Stimulated activated naive B cell treated with anti-CD40 and anti-IgM and Interleukin-4, amounts not matched to agents 10 μg/mL and 1 μg/mL and 100 μg/mL, for 72 hours (primary cell): ENCODE results near the gene PROK1.

Experiments used
- ATAC-seq, 2 donors: fragments of 150-1000 bp; cut with Tn5 transposase; replicated peaks; 2 replicates each; pipeline ENCODE4 v1.10.0; 2021; ENCODE audit warnings: moderate library complexity in 1 of 2
- DNase-seq: peaks from one replicate; pipeline ENCODE4 v3.0.0; 2021
- H3K27ac Mint-ChIP-seq: one replicate; pipeline ENCODE4 v1.8.0; 2022; ENCODE audit warnings: mild to moderate bottlenecking, mixed read lengths
- H3K27me3 Mint-ChIP-seq, 2 donors: one replicate each; pipeline ENCODE4 v1.8.0; 2022; ENCODE audit warnings: mixed read lengths in 2 of 2
- H3K36me3 Mint-ChIP-seq, 2 donors: one replicate each; pipeline ENCODE4 v1.8.0; 2022; ENCODE audit warnings: mixed read lengths in 2 of 2, mild to moderate bottlenecking in 1 of 2
- H3K4me1 Mint-ChIP-seq, 2 donors: one replicate each; pipeline ENCODE4 v1.8.0; 2022; ENCODE audit warnings: mixed read lengths in 2 of 2, mild to moderate bottlenecking in 1 of 2
- H3K4me3 Mint-ChIP-seq, 2 donors: one replicate each; pipeline ENCODE4 v1.8.0; 2022; ENCODE audit warnings: mild to moderate bottlenecking in 2 of 2, mixed read lengths in 2 of 2, moderate library complexity in 1 of 2
- H3K9me3 Mint-ChIP-seq, 2 donors: one replicate each; pipeline ENCODE4 v1.8.0; 2022; ENCODE audit warnings: mixed read lengths in 2 of 2, mild to moderate bottlenecking in 1 of 2

PROK1 gene

DNA sequence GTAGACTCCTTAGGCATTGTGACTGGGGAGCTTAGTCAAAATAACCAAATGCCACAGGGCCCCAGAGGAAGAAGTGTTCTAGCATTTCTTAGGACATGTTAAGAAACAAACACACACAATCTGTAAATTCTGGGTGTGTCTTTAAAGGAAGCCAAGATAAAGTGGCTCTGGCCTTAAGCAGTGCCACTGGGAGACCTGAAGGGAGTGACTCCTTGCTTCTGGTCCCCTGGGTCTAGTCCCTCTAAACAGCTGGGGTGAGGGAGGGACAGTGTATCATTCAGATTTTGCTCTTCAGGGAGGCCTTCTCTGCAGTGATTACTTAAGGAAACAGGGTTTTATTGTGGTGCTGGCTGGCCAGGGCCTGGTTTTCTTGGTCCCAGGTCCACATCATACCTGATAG is 9.1 kb upstream of the PROK1 start:
- DNase-seq = no peak
- H3K36me3 Mint-ChIP-seq = no peaks in the 10 kb centered on the region
- ATAC-seq = no peak
- H3K9me3 Mint-ChIP-seq = no peaks in the 10 kb centered on the region
- H3K27ac Mint-ChIP-seq = no peak overlapping the region
- H3K4me3 Mint-ChIP-seq = no peak overlapping the region
- peaks cover 7 to 12% of the 10 kb centered on the region in 2 donors for H3K4me1 Mint-ChIP-seq
- peaks cover 15 to 20% of the 10 kb centered on the region in 2 donors for H3K27me3 Mint-ChIP-seq

DNA sequence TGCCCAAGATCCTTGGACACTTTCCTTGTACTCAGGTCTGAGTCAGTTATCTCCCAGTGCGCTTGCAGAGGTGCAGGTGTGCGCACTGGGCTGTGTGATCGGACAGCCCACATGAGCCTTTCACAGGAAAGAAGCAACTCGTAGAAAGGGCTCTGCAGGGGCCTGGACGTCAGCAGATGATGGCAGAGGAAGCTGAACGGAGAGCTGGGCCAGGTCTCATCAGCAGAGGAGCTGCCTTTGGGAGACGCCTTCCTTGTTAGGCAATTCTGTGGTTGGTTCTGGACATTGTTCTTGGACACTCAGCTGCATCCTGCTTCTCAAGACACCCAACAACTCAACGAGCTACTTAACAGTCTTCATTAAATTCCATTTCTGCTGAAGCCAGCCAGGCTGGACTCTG is 7.5 kb upstream of the PROK1 start:
- no peak overlapping the region for H3K4me3 Mint-ChIP-seq
- ATAC-seq = no peak

DNA sequence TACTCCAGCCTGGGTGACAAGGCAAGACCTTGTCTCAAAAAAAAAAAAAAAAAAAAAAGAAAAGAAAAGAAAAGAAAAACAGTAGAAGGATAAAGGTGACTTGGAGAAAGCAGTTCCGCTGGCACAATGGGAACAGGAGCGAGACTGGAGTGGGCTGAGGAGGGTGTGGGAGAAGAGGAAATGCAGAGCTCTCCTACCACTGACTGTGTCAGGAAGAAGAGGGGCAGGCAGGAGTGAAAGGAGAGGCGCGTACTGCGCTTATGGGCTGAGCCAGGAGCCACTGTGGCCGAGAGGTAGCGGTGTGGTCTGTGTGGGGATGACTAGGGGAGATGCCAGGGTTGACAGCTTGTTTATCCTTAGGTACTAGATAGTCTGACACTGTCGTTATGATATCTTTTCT is 6.4 kb upstream of the PROK1 start:
- Mint-ChIP-seq H3K27me3 (peaks cover 2 to 5% of the 10 kb centered on the region in 2 donors), H3K4me1 (peaks cover 3 to 8% of the 10 kb centered on the region in 2 donors), H3K27ac (no peak overlapping the region), H3K9me3 (no peaks in the 10 kb centered on the region), H3K4me3 (no peak overlapping the region), H3K36me3 (no peaks in the 10 kb centered on the region)
- no peak for ATAC-seq
- DNase-seq = no peak

More for the DNA sequence above, 7.5 kb upstream of the PROK1 start:
- DNase-seq = no peak
- Mint-ChIP-seq H3K9me3 (no peaks in the 10 kb centered on the region), H3K27ac (no peak overlapping the region), H3K27me3 (peaks cover 8 to 12% of the 10 kb centered on the region in 2 donors), H3K36me3 (no peaks in the 10 kb centered on the region), H3K4me1 (peaks cover 7 to 8% of the 10 kb centered on the region in 2 donors)

DNA sequence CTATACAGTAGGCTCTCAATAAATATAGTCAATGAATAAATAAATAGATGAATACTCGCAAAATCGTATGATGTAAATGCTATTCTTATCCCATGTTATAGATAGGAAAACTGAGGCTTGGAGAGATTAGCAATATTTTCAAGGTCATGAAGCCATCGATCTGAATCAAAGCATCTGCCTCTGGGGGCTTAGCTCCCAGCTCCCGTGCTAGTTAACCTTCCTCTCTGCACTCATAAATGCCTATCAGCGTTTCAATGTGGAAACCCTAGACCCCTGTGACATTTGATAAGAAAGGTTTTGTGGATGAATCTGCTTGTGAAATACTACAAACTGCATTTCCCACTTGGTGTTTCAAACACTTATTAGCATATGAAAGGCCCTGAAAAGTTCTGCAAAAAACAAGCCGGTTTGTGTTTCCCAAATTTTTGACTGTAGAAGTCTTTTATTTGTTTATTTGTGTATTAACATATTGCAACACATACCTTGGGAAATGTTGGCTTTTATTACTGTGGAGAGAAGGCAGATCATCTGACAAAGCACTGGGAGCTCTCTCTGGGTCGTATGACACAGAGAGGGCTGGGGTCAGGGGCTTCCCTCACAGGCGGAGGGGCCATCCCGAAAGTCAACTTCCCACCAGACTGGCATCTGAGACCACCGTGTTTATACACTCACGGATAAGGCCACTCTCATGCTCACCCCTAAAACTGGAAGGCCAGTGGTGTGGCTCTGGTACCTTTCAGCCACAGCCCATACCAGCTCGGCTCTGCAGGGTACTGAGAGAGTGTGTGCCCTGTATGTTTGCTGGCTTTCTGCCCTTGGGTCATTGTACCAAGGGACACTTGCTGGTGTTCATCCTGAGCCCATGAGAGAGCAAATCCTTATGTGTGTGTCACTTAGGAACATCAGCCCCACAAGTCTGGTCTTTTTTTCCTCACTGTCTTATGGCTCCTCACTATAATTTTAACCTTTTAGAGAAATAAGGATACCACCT is 993 bp upstream of the PROK1 start:
- H3K27ac Mint-ChIP-seq = no peak overlapping the region
- H3K27me3 Mint-ChIP-seq = peaks cover 7 to 27% of the 10 kb centered on the region in 2 donors
- H3K4me3 Mint-ChIP-seq = no peak overlapping the region
- H3K4me1 Mint-ChIP-seq = no peaks in the 10 kb centered on the region
- DNase-seq = no peak
- ATAC-seq = no peak
- no peaks in the 10 kb centered on the region for H3K36me3 Mint-ChIP-seq
- no peaks in the 10 kb centered on the region for H3K9me3 Mint-ChIP-seq

DNA sequence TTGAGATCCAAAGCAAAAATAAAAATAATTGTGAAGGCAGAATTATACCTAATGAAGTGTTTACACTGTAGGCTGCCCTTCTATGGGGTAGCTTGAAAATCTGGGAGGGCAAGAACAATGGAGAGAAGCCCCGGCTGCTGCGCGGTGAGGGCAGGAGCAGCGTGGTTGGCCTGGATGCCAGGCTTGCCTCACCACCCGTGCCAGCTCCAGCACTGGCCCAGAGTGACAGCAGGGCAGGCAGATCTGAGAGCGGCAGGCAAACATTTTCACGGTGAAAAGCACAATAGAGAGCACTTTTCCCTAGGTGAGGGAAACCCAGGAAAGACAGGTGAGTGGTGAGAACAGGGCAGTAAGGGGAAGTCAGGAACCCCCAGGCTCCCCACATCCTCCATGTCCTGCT is 1.4 kb downstream of the PROK1 start:
- ATAC-seq (no peak), DNase-seq (no peak)
- Mint-ChIP-seq H3K27ac (no peak overlapping the region), H3K27me3 (peaks cover 7 to 33% of the 10 kb centered on the region in 2 donors), H3K4me1 (no peaks in the 10 kb centered on the region), H3K36me3 (no peaks in the 10 kb centered on the region), H3K4me3 (no peak overlapping the region), H3K9me3 (no peaks in the 10 kb centered on the region)

DNA sequence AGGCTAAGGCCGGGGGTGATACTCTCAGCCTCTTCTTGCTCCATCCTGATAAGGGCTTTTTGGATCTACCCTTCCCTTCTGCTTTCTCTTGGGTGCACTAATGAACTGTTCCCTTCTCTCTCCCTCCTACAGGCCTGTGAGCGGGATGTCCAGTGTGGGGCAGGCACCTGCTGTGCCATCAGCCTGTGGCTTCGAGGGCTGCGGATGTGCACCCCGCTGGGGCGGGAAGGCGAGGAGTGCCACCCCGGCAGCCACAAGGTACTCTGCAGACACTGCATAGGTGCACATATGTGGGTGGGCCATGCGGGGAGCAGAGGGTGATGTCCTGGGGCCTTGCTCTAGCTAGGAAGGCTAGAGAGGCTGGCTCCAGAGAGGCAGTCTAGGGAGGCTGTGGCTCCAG is 2.9 kb downstream of the PROK1 start:
- Mint-ChIP-seq H3K27me3 (peaks cover 7 to 33% of the 10 kb centered on the region in 2 donors), H3K4me3 (no peak overlapping the region), H3K36me3 (no peaks in the 10 kb centered on the region), H3K27ac (no peak overlapping the region), H3K9me3 (no peaks in the 10 kb centered on the region), H3K4me1 (no peaks in the 10 kb centered on the region)
- ATAC-seq (no peak), DNase-seq (no peak)

DNA sequence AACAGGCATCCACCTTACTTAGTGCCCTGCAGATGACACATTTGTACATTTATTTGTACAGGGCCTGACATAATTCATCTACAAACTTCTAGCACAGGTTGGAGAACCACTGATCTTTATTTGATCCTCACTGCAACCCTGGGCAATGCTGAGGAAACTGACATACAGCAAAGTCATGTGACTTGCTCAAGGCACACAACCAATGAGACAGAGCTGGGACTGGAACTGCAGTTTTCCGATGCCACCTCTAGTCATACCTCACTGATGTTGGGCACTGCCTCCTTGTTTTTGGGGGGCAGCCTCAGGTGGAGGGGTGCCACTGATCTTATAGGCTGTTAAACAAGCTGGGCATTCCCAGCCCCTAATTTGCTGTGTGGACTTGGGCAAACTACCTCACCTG is 3.4 kb downstream of the PROK1 start:
- DNase-seq (no peak), ATAC-seq (no peak)
- H3K9me3 Mint-ChIP-seq = no peaks in the 10 kb centered on the region
- H3K4me3 Mint-ChIP-seq = no peak overlapping the region
- H3K27ac Mint-ChIP-seq = no peak overlapping the region
- H3K4me1 Mint-ChIP-seq = no peaks in the 10 kb centered on the region
- peaks cover 7 to 33% of the 10 kb centered on the region in 2 donors for H3K27me3 Mint-ChIP-seq
- no peaks in the 10 kb centered on the region for H3K36me3 Mint-ChIP-seq

DNA sequence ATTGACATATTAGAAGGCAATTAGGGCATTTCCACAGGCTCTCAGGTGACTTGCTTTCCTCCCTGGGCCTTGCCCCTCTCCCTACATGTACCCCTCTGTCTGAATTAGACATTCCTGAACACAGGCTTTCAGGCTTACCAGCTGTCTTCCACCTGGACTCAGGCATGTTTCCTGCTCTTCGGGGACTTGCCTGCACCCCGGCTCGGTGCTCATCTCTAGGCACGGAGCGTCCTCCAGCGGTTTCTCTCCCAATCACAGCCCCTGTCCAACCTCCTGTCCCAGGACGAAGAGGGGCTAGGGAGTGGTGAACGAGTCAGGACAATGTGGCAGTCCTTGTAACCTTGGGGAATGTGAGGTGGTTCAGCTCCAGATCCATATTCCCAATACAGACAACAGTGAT is 4.2 kb downstream of the PROK1 start:
- H3K4me1 Mint-ChIP-seq = no peaks in the 10 kb centered on the region
- H3K36me3 Mint-ChIP-seq = no peaks in the 10 kb centered on the region
- H3K27me3 Mint-ChIP-seq = peaks cover 7 to 33% of the 10 kb centered on the region in 2 donors
- H3K4me3 Mint-ChIP-seq = no peak overlapping the region
- peak overlapping the region; percentile 11 for H3K27ac Mint-ChIP-seq
- DNase-seq (no peak), ATAC-seq (no peak)
- no peaks in the 10 kb centered on the region for H3K9me3 Mint-ChIP-seq

DNA sequence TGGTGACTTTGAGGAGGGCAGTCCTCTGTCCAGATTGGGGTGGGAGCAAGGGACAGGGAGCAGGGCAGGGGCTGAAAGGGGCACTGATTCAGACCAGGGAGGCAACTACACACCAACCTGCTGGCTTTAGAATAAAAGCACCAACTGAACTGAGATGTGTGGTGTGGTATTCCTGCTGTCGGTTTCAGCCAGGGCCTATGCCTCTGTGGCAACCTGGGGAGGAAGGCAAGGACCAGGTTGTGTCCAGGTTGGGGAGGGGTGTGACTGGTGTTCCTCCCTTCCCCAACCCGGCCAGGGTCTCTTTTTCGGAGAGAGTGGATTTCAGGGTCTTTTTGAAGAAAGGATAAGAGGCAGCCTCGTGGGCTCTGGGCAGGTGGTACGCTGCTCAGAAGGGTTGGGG is 6.3 kb downstream of the PROK1 start:
- DNase-seq (no peak), ATAC-seq (no peak)
- no peak overlapping the region for H3K27ac Mint-ChIP-seq
- H3K4me1 Mint-ChIP-seq = no peaks in the 10 kb centered on the region
- peaks cover 3 to 23% of the 10 kb centered on the region in 2 donors for H3K27me3 Mint-ChIP-seq
- H3K36me3 Mint-ChIP-seq = no peaks in the 10 kb centered on the region
- no peak overlapping the region for H3K4me3 Mint-ChIP-seq
- no peaks in the 10 kb centered on the region for H3K9me3 Mint-ChIP-seq

DNA sequence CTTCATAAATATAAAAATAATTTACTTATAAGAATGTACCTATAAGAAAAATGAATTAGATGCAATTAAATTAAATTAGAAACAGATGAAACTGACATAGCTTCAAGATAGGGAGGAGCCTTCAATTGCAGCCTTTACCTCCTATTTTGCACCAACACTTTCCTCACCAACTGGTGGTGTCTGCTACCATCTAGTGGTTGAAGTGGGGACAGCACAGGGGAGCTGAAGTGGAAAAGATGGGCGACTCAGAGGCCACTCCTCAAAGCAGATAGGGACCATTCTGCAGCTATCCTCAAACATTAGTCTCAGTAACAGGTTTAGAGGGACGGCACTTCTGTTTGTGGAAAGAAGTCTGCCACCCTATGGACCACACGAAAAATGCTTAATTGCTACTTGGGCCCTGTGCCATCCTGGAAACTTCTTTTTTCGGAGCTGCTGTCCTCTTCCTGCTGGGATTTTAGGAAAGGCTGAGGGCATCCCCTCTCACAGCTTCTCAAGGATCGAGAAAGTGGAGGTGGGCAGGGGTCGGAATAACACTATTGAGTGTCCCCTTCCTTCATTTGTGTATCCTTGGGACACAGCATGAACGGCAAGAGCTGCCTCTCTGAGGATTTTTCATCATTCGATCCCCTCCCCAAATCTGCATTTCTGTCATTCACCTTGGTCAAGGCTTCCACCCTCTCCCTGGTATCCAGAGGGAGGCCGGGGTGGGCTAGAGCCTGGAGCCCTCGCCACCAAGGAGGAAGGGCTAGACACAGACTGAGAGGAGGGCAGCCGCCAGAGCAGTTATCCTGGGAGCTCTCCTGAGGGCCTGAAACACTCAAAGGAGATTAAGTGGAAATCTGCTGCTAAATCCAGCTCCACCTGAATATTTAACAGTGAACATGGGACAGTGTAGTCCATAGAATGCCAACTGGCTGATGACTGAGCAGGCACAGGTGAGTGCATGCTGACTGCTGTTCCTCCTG is 9.6 kb downstream of the PROK1 start:
- Mint-ChIP-seq H3K27me3 (peaks cover 0 to 6% of the 10 kb centered on the region in 2 donors), H3K9me3 (no peaks in the 10 kb centered on the region), H3K27ac (no peak overlapping the region), H3K4me1 (no peaks in the 10 kb centered on the region), H3K4me3 (no peak overlapping the region), H3K36me3 (no peaks in the 10 kb centered on the region)
- peak; percentile 75 for DNase-seq
- peak; percentile 93 for ATAC-seq

DNA sequence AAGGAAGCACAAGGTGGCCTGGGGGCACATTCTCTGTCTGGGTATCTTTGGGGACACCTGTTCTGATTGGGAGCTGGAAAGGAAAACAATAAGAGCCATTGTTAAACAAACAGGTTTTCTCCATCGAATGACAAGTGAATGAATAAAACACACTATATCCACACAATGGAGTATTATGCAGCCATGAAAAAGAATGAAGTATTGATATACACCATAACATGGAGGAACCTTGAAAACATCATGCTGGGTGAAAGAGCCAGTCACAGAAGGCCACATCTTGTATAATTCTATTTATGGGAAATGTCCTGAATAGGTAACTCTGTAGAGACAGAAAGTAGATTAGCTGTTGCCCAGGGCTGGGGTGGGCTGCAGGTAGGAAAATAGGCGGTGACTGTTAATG is 11.1 kb downstream of the PROK1 start:
- no peaks in the 10 kb centered on the region for H3K27me3 Mint-ChIP-seq
- no peaks in the 10 kb centered on the region for H3K9me3 Mint-ChIP-seq
- H3K4me1 Mint-ChIP-seq = no peaks in the 10 kb centered on the region
- H3K27ac Mint-ChIP-seq = no peak overlapping the region
- no peak for DNase-seq
- H3K4me3 Mint-ChIP-seq = no peak overlapping the region
- H3K36me3 Mint-ChIP-seq = no peaks in the 10 kb centered on the region
- ATAC-seq = no peak

DNA sequence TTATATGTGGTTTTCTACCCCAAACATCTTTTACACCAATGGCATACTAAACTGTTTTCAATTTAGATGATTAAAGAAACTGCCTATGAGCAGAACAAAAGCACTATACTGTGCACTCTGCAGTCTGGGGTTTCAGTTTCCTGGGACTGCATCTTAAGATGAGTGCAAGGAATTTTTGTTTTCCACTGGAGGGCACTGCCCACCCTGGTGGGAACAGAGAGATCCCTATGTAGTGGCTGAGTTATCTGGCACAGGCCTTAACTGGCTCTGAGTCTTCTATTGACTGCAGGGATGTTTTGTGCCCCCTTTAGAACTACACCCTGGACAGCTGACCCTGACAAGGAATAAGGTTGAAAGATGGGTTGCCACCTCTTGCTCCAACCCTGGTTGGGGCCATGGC is 12.0 kb downstream of the PROK1 start:
- Mint-ChIP-seq H3K27ac (no peak overlapping the region), H3K4me1 (no peaks in the 10 kb centered on the region), H3K9me3 (no peaks in the 10 kb centered on the region), H3K27me3 (peaks cover 0 to 4% of the 10 kb centered on the region in 2 donors), H3K4me3 (no peak overlapping the region), H3K36me3 (no peaks in the 10 kb centered on the region)
- no peak for ATAC-seq
- no peak for DNase-seq

DNA sequence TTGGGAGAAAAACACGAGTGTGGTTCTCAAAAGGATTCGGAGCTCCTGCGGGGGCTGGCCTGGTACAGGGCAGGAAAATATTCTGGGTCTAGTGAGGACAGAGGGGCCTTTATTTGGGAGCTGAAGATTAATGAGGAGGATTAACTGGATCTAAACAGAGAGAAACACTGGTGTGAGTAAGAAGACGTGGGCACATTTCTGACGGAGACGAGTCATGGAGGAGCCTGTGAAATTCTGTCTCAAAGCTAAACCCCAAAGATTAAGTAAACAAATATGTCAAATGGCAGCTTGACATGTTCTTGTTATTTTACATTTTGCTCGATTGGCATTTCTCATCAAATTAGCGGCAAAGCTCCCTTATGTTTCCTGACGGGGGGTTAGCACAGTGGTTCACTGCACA is 12.8 kb downstream of the PROK1 start:
- Mint-ChIP-seq H3K27ac (no peak overlapping the region), H3K4me3 (no peak overlapping the region), H3K27me3 (peaks cover 0 to 4% of the 10 kb centered on the region in 2 donors), H3K4me1 (no peaks in the 10 kb centered on the region), H3K9me3 (no peaks in the 10 kb centered on the region), H3K36me3 (no peaks in the 10 kb centered on the region)
- ATAC-seq (no peak), DNase-seq (no peak)

DNA sequence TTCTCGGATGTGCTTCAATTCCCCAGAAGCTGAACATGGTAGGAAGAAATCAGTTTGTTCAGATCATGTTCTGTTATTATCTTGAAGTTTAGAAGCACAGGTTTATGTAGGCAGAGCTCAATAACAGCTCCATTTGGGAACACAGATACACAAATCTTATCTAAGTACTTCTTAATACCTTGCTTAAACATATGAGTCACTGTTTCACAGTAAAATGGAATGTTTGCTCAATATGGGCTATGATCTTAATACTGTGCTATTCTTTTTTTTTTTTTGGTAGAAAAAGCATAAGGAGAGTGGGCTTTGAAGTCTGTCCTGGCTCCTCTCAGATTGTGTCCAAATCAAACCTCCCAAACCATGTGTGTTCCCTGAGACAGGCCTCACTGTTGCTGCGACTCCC is 13.4 kb downstream of the PROK1 start:
- H3K4me3 Mint-ChIP-seq = no peak overlapping the region
- no peak overlapping the region for H3K27ac Mint-ChIP-seq
- ATAC-seq (no peak), DNase-seq (no peak)
- peaks cover 0 to 4% of the 10 kb centered on the region in 2 donors for H3K27me3 Mint-ChIP-seq
- H3K4me1 Mint-ChIP-seq = no peaks in the 10 kb centered on the region
- H3K9me3 Mint-ChIP-seq = no peaks in the 10 kb centered on the region
- no peaks in the 10 kb centered on the region for H3K36me3 Mint-ChIP-seq
